Esophagus muscularis mucosa (tissue), 3 donors: ENCODE data around the gene ENPP3.

ENCODE experiments used
- CTCF ChIP-seq, 3 experiments: fragments of 200-600 bp in 2 of 3; fragments of 450-650 bp in 1 of 3; sonication (generic) in 2 of 3; IDR thresholded peaks; one replicate each; pipeline ENCODE4 v1.5.1; 2017 to 2019; ENCODE audit warnings: antibody characterized with exemption in 3 of 3, mild to moderate bottlenecking in 2 of 3, moderate library complexity in 1 of 3
- POLR2A ChIP-seq: fragments of 450-650 bp; IDR thresholded peaks from one replicate; pipeline ENCODE4 v1.6.1; 2017; ENCODE audit warnings: antibody characterized with exemption, moderate library complexity, mild to moderate bottlenecking, low read depth
- POLR2AphosphoS5 ChIP-seq, 2 donors: sonication (generic); formaldehyde crosslinking; IDR thresholded peaks; one replicate each; pipeline ENCODE4 v1.6.1; 2017; ENCODE audit warnings: antibody characterized with exemption in 2 of 2

DNA sequence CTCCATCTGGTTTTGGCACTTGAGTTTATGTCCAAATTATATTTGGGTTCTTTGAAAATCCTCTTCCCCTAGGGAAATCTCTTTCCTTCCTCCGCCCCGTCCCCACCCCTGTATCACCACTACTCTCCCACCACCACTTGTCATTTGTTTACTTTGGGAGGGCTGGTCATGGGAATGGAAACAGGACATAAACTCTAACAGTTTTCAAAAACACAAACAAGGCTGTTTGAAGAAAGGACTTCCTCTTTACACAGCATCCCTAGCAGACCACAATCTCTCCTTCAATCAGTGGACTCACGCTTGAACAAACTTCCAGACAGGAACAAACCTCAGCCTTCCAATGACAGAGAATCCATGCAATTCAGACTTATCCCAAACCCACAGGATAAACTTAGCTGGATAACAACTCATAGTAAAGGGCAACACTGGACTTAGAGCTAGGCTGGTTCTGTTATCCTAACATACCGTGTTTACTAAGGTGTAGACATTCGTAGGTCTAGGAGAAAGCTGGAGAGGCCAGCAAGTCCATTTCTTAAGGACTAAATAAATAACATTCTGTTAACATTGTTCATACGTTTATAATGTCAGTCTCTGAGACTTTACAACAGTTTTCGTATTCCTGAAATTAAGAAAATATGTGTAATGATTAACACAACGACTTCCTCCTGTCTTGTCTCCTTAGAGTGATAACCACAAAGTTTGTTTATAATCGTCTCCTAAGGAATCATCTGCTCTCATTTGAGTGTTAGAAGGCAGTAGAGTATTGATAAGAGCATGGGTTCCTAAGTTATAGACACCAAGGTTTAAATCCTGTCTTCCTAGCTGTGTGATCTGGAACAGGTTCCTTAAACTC, 117.8 kb downstream of the ENPP3 start:
- TF ChIP-seq CTCF (IDR thresholded peaks at IDR 0.05) (no peak), POLR2A (no peak), POLR2AphosphoS5 (IDR thresholded peaks at IDR 0.05) (no peak)
